Naive thymus-derived CD4-positive, alpha-beta T cell (primary cell): ENCODE data around the gene MRPS11. TPM values are rescaled to one million over a fixed set of nuclear protein-coding genes. Genes with fewer than 3 reads are reported as not detected.
A peak's percentile ranks its signal among the peaks of the same experiment; 100 is the strongest.

Experiments used
- ATAC-seq: fragments of 150-1000 bp; cut with Tn5 transposase; 2 replicates; pipeline ENCODE4 v1.10.0; 2021; ENCODE audit warnings: mild to moderate bottlenecking, moderate library complexity
- CTCF ChIA-PET: fragments of 350-600 bp; sonication (Branson Sonifier 250); formaldehyde crosslinking; loops from one replicate; lab custom pipeline; 2021; ENCODE audit warnings: antibody characterized with exemption; lab: Charles Lee
- POLR2A ChIA-PET: fragments of 350-600 bp; sonication (Branson Sonifier 250); formaldehyde crosslinking; loops from one replicate; lab custom pipeline; 2021; ENCODE audit warnings: antibody characterized with exemption, inconsistent platforms; lab: Charles Lee
- DNase-seq, 9 donors: peaks; one replicate each; pipeline versions ENCODE4 v3.0.0 to v3.0.0-alpha.2; 2020 to 2022; ENCODE audit warnings: mixed read lengths in 1 of 9
- H3K27ac ChIP-seq: one replicate; pipeline ENCODE4 v1.7.0; 2013; ENCODE audit warnings: mild to moderate bottlenecking, low read depth, low read length, moderate library complexity
- H3K27me3 ChIP-seq, 2 donors: one replicate each; pipeline ENCODE4 v1.7.0; 2013; ENCODE audit warnings: low read length in 2 of 2, mild to moderate bottlenecking in 2 of 2, moderate library complexity in 2 of 2; ENCODE audit not compliant: control insufficient read depth in 2 of 2, insufficient read depth in 2 of 2
- H3K36me3 ChIP-seq, 3 experiments: 1 replicate in 2 of 3; 2 replicates in 1 of 3; pipeline ENCODE4 v1.7.0; 2013; ENCODE audit warnings: low read length in 3 of 3, mild to moderate bottlenecking in 3 of 3, moderate library complexity in 1 of 3; ENCODE audit not compliant: insufficient read depth in 3 of 3, control insufficient read depth in 2 of 3
- H3K4me1 ChIP-seq, 2 donors: one replicate each; pipeline ENCODE4 v1.7.0; 2013; ENCODE audit warnings: low read length in 2 of 2, mild to moderate bottlenecking in 2 of 2, moderate library complexity in 1 of 2; ENCODE audit not compliant: control insufficient read depth in 2 of 2, insufficient read depth in 2 of 2
- H3K4me3 ChIP-seq: 2 replicates; pipeline ENCODE4 v1.7.0; 2013; ENCODE audit warnings: mild to moderate bottlenecking, low read length
- H3K9me3 ChIP-seq, 3 experiments: 1 replicate in 2 of 3; 2 replicates in 1 of 3; pipeline ENCODE4 v1.7.0; 2013; ENCODE audit warnings: low read length in 3 of 3; ENCODE audit not compliant: control insufficient read depth in 2 of 3
- H3K27ac Mint-ChIP-seq, 9 donors: one replicate each; pipeline ENCODE4 v1.8.0; 2020 to 2022; ENCODE audit warnings: mixed read lengths in 9 of 9, mild to moderate bottlenecking in 8 of 9, moderate library complexity in 5 of 9, inconsistent platforms in 2 of 9
- H3K27me3 Mint-ChIP-seq, 5 donors: one replicate each; pipeline ENCODE4 v1.8.0; 2021 to 2022; ENCODE audit warnings: mixed read lengths in 5 of 5, mild to moderate bottlenecking in 1 of 5
- H3K36me3 Mint-ChIP-seq, 5 donors: one replicate each; pipeline ENCODE4 v1.8.0; 2020 to 2022; ENCODE audit warnings: mixed read lengths in 5 of 5, mild to moderate bottlenecking in 3 of 5, inconsistent platforms in 1 of 5
- H3K4me1 Mint-ChIP-seq, 7 donors: one replicate each; pipeline ENCODE4 v1.8.0; 2020 to 2022; ENCODE audit warnings: mixed read lengths in 7 of 7, mild to moderate bottlenecking in 3 of 7, inconsistent platforms in 1 of 7
- H3K4me3 Mint-ChIP-seq, 10 donors: one replicate each; pipeline ENCODE4 v1.8.0; 2020 to 2022; ENCODE audit warnings: mild to moderate bottlenecking in 10 of 10, mixed read lengths in 10 of 10, moderate library complexity in 6 of 10, inconsistent platforms in 2 of 10
- H3K9me3 Mint-ChIP-seq, 11 donors: one replicate each; pipeline ENCODE4 v1.8.0; 2020 to 2022; ENCODE audit warnings: mixed read lengths in 11 of 11, mild to moderate bottlenecking in 4 of 11, inconsistent platforms in 1 of 11, moderate library complexity in 1 of 11
- intact Hi-C, 2 donors: fragments of 100-400 bp; cut with micrococcal nuclease; formaldehyde crosslinking; loops; one replicate each; pipeline ENCODE4 v1.15.1; 2023
- polyA plus RNA-seq, 2 donors: library from polyadenylated mRNA; unstranded; fragments of 300-500 nt; fragmentation: Illumina TruSeq; gene quantifications; one replicate each; pipeline ENCODE4 v1.2.3, GENCODE V29; 2021
- total RNA-seq, 6 experiments: library from RNA in 5 of 6; stranded (reverse) in 5 of 6; gene quantifications; 1 replicate in 5 of 6; 2 replicates in 1 of 6; pipeline ENCODE4 v1.2.3 and lab custom pipeline; 2021 to 2026

Gene MRPS11
- total and polyA plus RNA-seq, 7 experiments from 2014 or later, result 12.8 to 77.6 (median 28.3) TPM

- H3K27me3 ChIP-seq, result no peaks in the 10 kb centered on the region
- no peaks in the 10 kb centered on the region for H3K4me1 ChIP-seq
- ChIA-PET POLR2A (interaction anchor here (2.4 kb wide), 1 partner anchor 14 kb away, joined by 10 read pairs; the partner anchor contains the start of genes MRPL46 and MRPS11), CTCF (interaction anchor here (1.5 kb wide), 1 partner anchor 10 kb away, joined by 3 read pairs; no protein-coding TSS in a partner anchor)
- DNase-seq, result no peak
- peaks cover 0 to 21% (median 4%) of the 10 kb centered on the region in 3 experiments for H3K36me3 ChIP-seq
- intact Hi-C loops, result loop anchor here in 1 of 2 donors (10.0 kb wide), 1 partner anchor 209 kb away; no protein-coding TSS in a partner anchor
- ATAC-seq, result no peak
- Mint-ChIP-seq H3K4me3 (no peak overlapping the region), H3K36me3 (no peaks in the 10 kb centered on the region), H3K4me1 (peaks cover 2 to 14% (median 8%) of the 10 kb centered on the region in 7 donors), H3K27ac (no peak overlapping the region), H3K9me3 (peaks cover 0 to 1% (median 0%) of the 10 kb centered on the region in 11 donors), H3K27me3 (no peaks in the 10 kb centered on the region)
- no peak overlapping the region for H3K27ac ChIP-seq
- H3K4me3 ChIP-seq, result no peak overlapping the region
- no peaks in the 10 kb centered on the region for H3K9me3 ChIP-seq
Observed at GRCh38 chr15:88453651-88454050, 13.9 kb upstream of the MRPS11 start.

- CTCF ChIA-PET, result interaction anchor here (1.5 kb wide), 1 partner anchor 9 kb away, joined by 3 read pairs; no protein-coding TSS in a partner anchor
Observed at GRCh38 chr15:88454236-88454635, 13.3 kb upstream of the MRPS11 start.

GRCh38 chr15:88454867-88455810 is 12.4 kb upstream of the MRPS11 start:
- Histone ChIP-seq H3K36me3 (peaks cover 7 to 36% (median 10%) of the 10 kb centered on the region in 3 experiments), H3K4me1 (no peaks in the 10 kb centered on the region), H3K27ac (no peak overlapping the region), H3K9me3 (no peaks in the 10 kb centered on the region), H3K4me3 (no peak overlapping the region), H3K27me3 (no peaks in the 10 kb centered on the region)
- ChIA-PET CTCF (interaction anchor here (0.7 to 1.7 kb wide), 4 partner anchors 9 to 674 kb away, joined by 3 to 4 read pairs (median 4); no protein-coding TSS in a partner anchor), POLR2A (interaction anchor here (2.4 kb wide), 1 partner anchor 12 kb away, joined by 10 read pairs; the partner anchor contains the start of genes MRPL46 and MRPS11)
- Mint-ChIP-seq H3K27ac (peak overlapping the region in 4 of 9 donors; percentile 10 to 72 (median 54)), H3K9me3 (peaks cover 0 to 1% (median 0%) of the 10 kb centered on the region in 11 donors), H3K36me3 (peaks cover 0 to 8% (median 0%) of the 10 kb centered on the region in 5 donors), H3K4me3 (no peak overlapping the region), H3K4me1 (peaks cover 1 to 9% (median 4%) of the 10 kb centered on the region in 7 donors), H3K27me3 (no peaks in the 10 kb centered on the region)
- peak in 6 of 9 donors; percentile 14 to 38 (median 26) for DNase-seq
- ATAC-seq, result peak; percentile 85
- intact Hi-C loops, result loop anchor here (1.0 to 10.0 kb wide), 4 partner anchors 12 to 218 kb away; partner anchors contain the start of genes MRPL46 (in 1 of the 2) and MRPS11 (in 1 of the 2)

More at GRCh38 chr15:88454236-88454635, 13.3 kb upstream of the MRPS11 start:
- no peak overlapping the region for H3K27ac ChIP-seq
- no peaks in the 10 kb centered on the region for H3K9me3 ChIP-seq
- intact Hi-C loops, result loop anchor here in 1 of 2 donors (10.0 kb wide), 1 partner anchor 209 kb away; no protein-coding TSS in a partner anchor
- H3K36me3 Mint-ChIP-seq, result no peaks in the 10 kb centered on the region
- H3K9me3 Mint-ChIP-seq, result peaks cover 0 to 1% (median 0%) of the 10 kb centered on the region in 11 donors
- no peaks in the 10 kb centered on the region for H3K27me3 Mint-ChIP-seq
- H3K27me3 ChIP-seq, result no peaks in the 10 kb centered on the region
- H3K27ac Mint-ChIP-seq, result peak overlapping the region in 1 of 9 donors; percentile 26
- DNase-seq, result no peak
- peaks cover 2 to 14% (median 8%) of the 10 kb centered on the region in 7 donors for H3K4me1 Mint-ChIP-seq
- peaks cover 2 to 27% (median 7%) of the 10 kb centered on the region in 3 experiments for H3K36me3 ChIP-seq
- H3K4me1 ChIP-seq, result no peaks in the 10 kb centered on the region
- no peak for ATAC-seq
- no peak overlapping the region for H3K4me3 Mint-ChIP-seq
- POLR2A ChIA-PET, result interaction anchor here (2.4 kb wide), 1 partner anchor 13 kb away, joined by 10 read pairs; the partner anchor contains the start of genes MRPL46 and MRPS11
- H3K4me3 ChIP-seq, result no peak overlapping the region

- ATAC-seq, result no peak
- Histone ChIP-seq H3K27me3 (no peaks in the 10 kb centered on the region), H3K4me1 (no peaks in the 10 kb centered on the region), H3K4me3 (no peak overlapping the region), H3K9me3 (no peaks in the 10 kb centered on the region), H3K27ac (no peak overlapping the region), H3K36me3 (peaks cover 7 to 47% (median 14%) of the 10 kb centered on the region in 3 experiments)
- Mint-ChIP-seq H3K36me3 (peaks cover 0 to 14% (median 3%) of the 10 kb centered on the region in 5 donors), H3K27me3 (no peaks in the 10 kb centered on the region), H3K9me3 (peaks cover 0 to 1% (median 0%) of the 10 kb centered on the region in 11 donors), H3K4me1 (peaks cover 0 to 7% (median 3%) of the 10 kb centered on the region in 7 donors), H3K4me3 (no peak overlapping the region), H3K27ac (no peak overlapping the region)
- ChIA-PET POLR2A (no interaction called here), CTCF (interaction anchor here (1.7 kb wide), 1 partner anchor 8 kb away, joined by 4 read pairs; no protein-coding TSS in a partner anchor)
- intact Hi-C loops, result loop anchor here (5.0 to 10.0 kb wide), 2 partner anchors 212 to 219 kb away; no protein-coding TSS in a partner anchor
- no peak for DNase-seq
Observed at GRCh38 chr15:88456733-88457132, 10.8 kb upstream of the MRPS11 start.

GRCh38 chr15:88463870-88464532 is 3.5 kb upstream of the MRPS11 start:
- H3K4me3 Mint-ChIP-seq, result peak overlapping the region in 1 of 10 donors; percentile 17
- H3K27ac Mint-ChIP-seq, result peak overlapping the region in 1 of 9 donors; percentile 21
- H3K4me1 Mint-ChIP-seq, result peaks cover 18 to 42% (median 25%) of the 10 kb centered on the region in 7 donors
- ChIA-PET CTCF (interaction anchor here (1.0 to 1.5 kb wide), 3 partner anchors 9 to 13 kb away, joined by 3 read pairs; no protein-coding TSS in a partner anchor), POLR2A (interaction anchor here (0.7 kb wide), 1 partner anchor 19 kb away, joined by 3 read pairs; no protein-coding TSS in a partner anchor)
- no peaks in the 10 kb centered on the region for H3K27me3 Mint-ChIP-seq
- DNase-seq, result no peak
- intact Hi-C loops, result no loop called here
- ATAC-seq, result no peak
- H3K9me3 Mint-ChIP-seq, result peaks cover 0 to 5% (median 0%) of the 10 kb centered on the region in 11 donors
- Histone ChIP-seq H3K4me3 (no peak overlapping the region), H3K4me1 (peaks cover 0 to 18% of the 10 kb centered on the region in 2 donors), H3K9me3 (no peaks in the 10 kb centered on the region), H3K27me3 (no peaks in the 10 kb centered on the region), H3K27ac (no peak overlapping the region), H3K36me3 (peaks cover 9 to 56% (median 17%) of the 10 kb centered on the region in 3 experiments)
- peaks cover 4 to 34% (median 17%) of the 10 kb centered on the region in 5 donors for H3K36me3 Mint-ChIP-seq
